NCI-H82 (cell line): Measurements from ENCODE around the gene MACROH2A2.
"Not testable (repeated sequence)": the region's sequence is repeated elsewhere in the genome, so short reads cannot be mapped to it uniquely, and the experiment has no call there.

Experiments
- DNase-seq: peaks from one replicate; lab custom pipeline; 2025; lab: John Stamatoyannopoulos, UW

Gene MACROH2A2

GRCh38 chr10:70158113-70158512, 105.5 kb downstream of the MACROH2A2 start:
- no peak for DNase-seq

- not testable (repeated sequence) for DNase-seq
Measured at GRCh38 chr10:70159366-70159765, 106.7 kb downstream of the MACROH2A2 start.

GRCh38 chr10:70160798-70161197, 108.2 kb downstream of the MACROH2A2 start:
- no peak for DNase-seq
